Adrenal gland (tissue), 12 donors: Measurements from ENCODE around the gene FBXW8. TPM values are rescaled to one million over a fixed set of nuclear protein-coding genes. Genes with fewer than 3 reads are reported as not detected.

Source experiments
- DNase-seq, 7 donors: peaks; one replicate each; pipeline ENCODE4 v3.0.0-alpha.2; 2019 to 2020
- H3K27ac ChIP-seq, 5 donors: fragments of 200-600 bp; sonication (generic) in 4 of 5; 1 replicate in 3 of 5; 2 replicates in 2 of 5; pipeline versions ENCODE4 v1.5.1 to v1.8.0; 2016 to 2020; ENCODE audit warnings: mild to moderate bottlenecking in 1 of 5
- H3K27me3 ChIP-seq: fragments of 200-600 bp; 2 replicates; pipeline ENCODE4 v1.8.0; 2021
- H3K36me3 ChIP-seq, 2 donors: fragments of 200-600 bp; replicated peaks in 1 of 2; 1 replicate in 1 of 2; 2 replicates in 1 of 2; pipeline versions ENCODE4 v1.5.1 to v1.8.0; 2018 to 2022
- H3K4me1 ChIP-seq, 2 donors: fragments of 200-600 bp; replicated peaks in 1 of 2; 1 replicate in 1 of 2; 2 replicates in 1 of 2; pipeline versions ENCODE4 v1.5.1 to v1.8.0; 2018 to 2021
- H3K4me3 ChIP-seq, 4 donors: fragments of 200-600 bp; sonication (generic) in 3 of 4; one replicate each; pipeline ENCODE4 v1.5.1; 2016 to 2018
- H3K9me3 ChIP-seq, 3 donors: fragments of 200-600 bp; sonication (generic) in 1 of 3; replicated peaks in 1 of 3; 1 replicate in 2 of 3; 2 replicates in 1 of 3; pipeline versions ENCODE4 v1.5.1 to v1.8.0; 2016 to 2021
- CTCF ChIP-seq, 6 experiments: fragments of 450-650 bp in 4 of 6; fragments of 200-600 bp in 2 of 6; sonication (generic) in 1 of 6; IDR thresholded peaks; 1 replicate in 5 of 6; 2 replicates in 1 of 6; pipeline versions ENCODE4 v1.5.1 to v1.8.0; 2016 to 2021; ENCODE audit warnings: antibody characterized with exemption in 6 of 6, mild to moderate bottlenecking in 2 of 6, moderate library complexity in 1 of 6
- POLR2A ChIP-seq, 2 donors: fragments of 450-650 bp; IDR thresholded peaks; one replicate each; pipeline ENCODE4 v1.6.1; 2017; ENCODE audit warnings: antibody characterized with exemption in 2 of 2, mild to moderate bottlenecking in 2 of 2, moderate library complexity in 1 of 2
- WGBS, 4 donors: extraction: QIAGEN DNeasy Blood & Tissue Kit in 2 of 4; methylation state at CpG; one replicate each; pipeline versions ENCODE4 v1.1.5 to v1.1.7; 2013 to 2017; 5-methylcytosine and 5-hydroxymethylcytosine counted together
- intact Hi-C, 2 donors: fragments of 100-400 bp; cut with DNase I; formaldehyde crosslinking; loops; one replicate each; pipeline versions ENCODE4 v1.14.1 to v1.15.0; 2022 to 2023
- polyA plus RNA-seq, 3 donors: library from polyadenylated mRNA; stranded (reverse); fragments of 200-250 nt in 2 of 3; fragments of 350-450 nt in 1 of 3; fragmentation: Illumina TruSeq in 1 of 3; extraction: RNeasy Lipid Tissue Mini Kit (QIAGEN cat#74804) in 1 of 3; gene quantifications; one replicate each; pipeline ENCODE4 v1.2.3, GENCODE V29; 2013 to 2014
- total RNA-seq, 9 donors: library from RNA; depleted of rRNA in 4 of 9; stranded (reverse); fragments of >200 nt in 4 of 9; fragments of 120-200 nt in 1 of 9; fragmentation: NEBNext Ultra II Directional in 1 of 9; extraction: Animal tissue kit (Norgen Biotek cat#: 25700) in 1 of 9; gene quantifications; one replicate each; pipeline versions ENCODE4 v1.1.0 to v1.2.4, GENCODE V29; 2013 to 2023
- donor health status: healthy with polysubstance abuse.
- donor health status: Bipolar disorder and iron deficiency.
- donor health status: DM: yes; HTN: yes; CAD: no.
- donor health status: DM: no; HTN: no; CAD: no.
- donor health status: DM: no; HTN: no; CAD: no.
- donor health status: DM: yes; HTN: yes; CAD: no.

The FBXW8 gene
- total and polyA plus RNA-seq, 12 donors: 2.9 to 19.1 (median 14.3) TPM

GRCh38 chr12:117051380-117051779 is 140.6 kb downstream of the FBXW8 start:
- 70 to 86% (median 83%) methylated on average over 9 to 10 of the region's 10 CpGs for WGBS, 4 donors
- no peaks in the 10 kb centered on the region for H3K36me3 ChIP-seq
- H3K27me3 ChIP-seq: no peaks in the 10 kb centered on the region
- peak overlapping the region; percentile 68 to 96 (median 88) for H3K27ac ChIP-seq
- no peaks in the 10 kb centered on the region for H3K9me3 ChIP-seq
- H3K4me1 ChIP-seq: peaks cover 6 to 16% of the 10 kb centered on the region in 2 donors
- intact Hi-C loops: no loop called here
- H3K4me3 ChIP-seq: no peak overlapping the region
- DNase-seq: no peak
- TF ChIP-seq POLR2A (IDR thresholded peaks at IDR 0.05) (no peak), CTCF (IDR thresholded peaks at IDR 0.05) (no peak)

- TF ChIP-seq CTCF (IDR thresholded peaks at IDR 0.05): no peak
- TF ChIP-seq POLR2A (IDR thresholded peaks at IDR 0.05): no peak
- WGBS, 4 donors: 73 to 82% (median 81%) methylated on average over 7 to 8 of the region's 8 CpGs
- intact Hi-C loops: no loop called here
- Histone ChIP-seq H3K9me3 (no peaks in the 10 kb centered on the region), H3K27ac (no peak overlapping the region), H3K36me3 (no peaks in the 10 kb centered on the region), H3K4me3 (no peak overlapping the region), H3K27me3 (no peaks in the 10 kb centered on the region), H3K4me1 (peaks cover 6 to 16% of the 10 kb centered on the region in 2 donors)
- no peak for DNase-seq
Observed at GRCh38 chr12:117052386-117053049, 141.8 kb downstream of the FBXW8 start.

GRCh38 chr12:117053050-117053400 is 142.3 kb downstream of the FBXW8 start:
- no peak overlapping the region for H3K27ac ChIP-seq
- DNase-seq: no peak
- H3K4me1 ChIP-seq: peaks cover 6 to 16% of the 10 kb centered on the region in 2 donors
- no peak overlapping the region for H3K4me3 ChIP-seq
- H3K27me3 ChIP-seq: no peaks in the 10 kb centered on the region
- TF ChIP-seq CTCF (IDR thresholded peaks at IDR 0.05) (no peak), POLR2A (IDR thresholded peaks at IDR 0.05) (no peak)
- intact Hi-C loops: no loop called here
- H3K36me3 ChIP-seq: no peaks in the 10 kb centered on the region
- H3K9me3 ChIP-seq: no peaks in the 10 kb centered on the region
- 76 to 90% (median 88%) methylated on average over 5 to 9 of the region's 9 CpGs for WGBS, 4 donors

GRCh38 chr12:117053597-117054201 is 142.9 kb downstream of the FBXW8 start:
- no peak for TF ChIP-seq POLR2A (IDR thresholded peaks at IDR 0.05)
- TF ChIP-seq CTCF (IDR thresholded peaks at IDR 0.05): no peak
- WGBS, 4 donors: 84 to 94% (median 88%) methylated on average over 16 to 18 of the region's 18 CpGs
- Histone ChIP-seq H3K4me3 (no peak overlapping the region), H3K36me3 (no peaks in the 10 kb centered on the region), H3K27ac (no peak overlapping the region), H3K4me1 (peaks cover 6 to 16% of the 10 kb centered on the region in 2 donors), H3K9me3 (no peaks in the 10 kb centered on the region), H3K27me3 (no peaks in the 10 kb centered on the region)
- intact Hi-C loops: no loop called here
- no peak for DNase-seq
